Cardiac fibroblast (primary cell): ENCODE measurements around the gene TRA2B.

Source experiments
- DNase-seq, 2 donors: peaks; one replicate each; pipeline versions ENCODE4 v3.0.0 to v3.0.0-alpha.2; 2010; ENCODE audit warnings: low read depth in 2 of 2
- H3K4me3 ChIP-seq, 2 donors: replicated peaks in 1 of 2; 1 replicate in 1 of 2; 2 replicates in 1 of 2; pipeline ENCODE4 v1.5.1; 2011; ENCODE audit warnings: low read depth in 2 of 2, low read length in 2 of 2, mild to moderate bottlenecking in 2 of 2, moderate library complexity in 1 of 2
- TF ChIP-seq, protein P1 (sequence below): IDR thresholded peaks from one replicate; pipeline ENCODE4 v1.5.1; 2011; ENCODE audit warnings: low read depth, mild to moderate bottlenecking, low read length, inconsistent platforms

Gene TRA2B

DNA sequence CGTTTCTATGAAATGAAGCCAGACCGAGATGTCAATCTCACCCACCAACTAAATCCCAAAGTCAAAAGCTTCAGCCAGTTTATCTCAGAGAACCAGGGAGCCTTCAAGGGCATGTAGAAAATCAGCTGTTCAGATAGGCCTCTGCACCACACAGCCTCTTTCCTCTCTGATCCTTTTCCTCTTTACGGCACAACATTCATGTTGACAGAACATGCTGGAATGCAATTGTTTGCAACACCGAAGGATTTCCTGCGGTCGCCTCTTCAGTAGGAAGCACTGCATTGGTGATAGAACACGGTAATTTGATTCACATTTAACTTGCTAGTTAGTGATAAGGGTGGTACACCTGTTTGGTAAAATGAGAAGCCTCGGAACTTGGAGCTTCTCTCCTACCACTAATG, 41.9 kb upstream of the TRA2B start:
- TF ChIP-seq, protein P1, sequence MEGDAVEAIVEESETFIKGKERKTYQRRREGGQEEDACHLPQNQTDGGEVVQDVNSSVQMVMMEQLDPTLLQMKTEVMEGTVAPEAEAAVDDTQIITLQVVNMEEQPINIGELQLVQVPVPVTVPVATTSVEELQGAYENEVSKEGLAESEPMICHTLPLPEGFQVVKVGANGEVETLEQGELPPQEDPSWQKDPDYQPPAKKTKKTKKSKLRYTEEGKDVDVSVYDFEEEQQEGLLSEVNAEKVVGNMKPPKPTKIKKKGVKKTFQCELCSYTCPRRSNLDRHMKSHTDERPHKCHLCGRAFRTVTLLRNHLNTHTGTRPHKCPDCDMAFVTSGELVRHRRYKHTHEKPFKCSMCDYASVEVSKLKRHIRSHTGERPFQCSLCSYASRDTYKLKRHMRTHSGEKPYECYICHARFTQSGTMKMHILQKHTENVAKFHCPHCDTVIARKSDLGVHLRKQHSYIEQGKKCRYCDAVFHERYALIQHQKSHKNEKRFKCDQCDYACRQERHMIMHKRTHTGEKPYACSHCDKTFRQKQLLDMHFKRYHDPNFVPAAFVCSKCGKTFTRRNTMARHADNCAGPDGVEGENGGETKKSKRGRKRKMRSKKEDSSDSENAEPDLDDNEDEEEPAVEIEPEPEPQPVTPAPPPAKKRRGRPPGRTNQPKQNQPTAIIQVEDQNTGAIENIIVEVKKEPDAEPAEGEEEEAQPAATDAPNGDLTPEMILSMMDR, result no peak
- peak; percentile 23 to 50 for DNase-seq
- H3K4me3 ChIP-seq, result no peak overlapping the region

DNA sequence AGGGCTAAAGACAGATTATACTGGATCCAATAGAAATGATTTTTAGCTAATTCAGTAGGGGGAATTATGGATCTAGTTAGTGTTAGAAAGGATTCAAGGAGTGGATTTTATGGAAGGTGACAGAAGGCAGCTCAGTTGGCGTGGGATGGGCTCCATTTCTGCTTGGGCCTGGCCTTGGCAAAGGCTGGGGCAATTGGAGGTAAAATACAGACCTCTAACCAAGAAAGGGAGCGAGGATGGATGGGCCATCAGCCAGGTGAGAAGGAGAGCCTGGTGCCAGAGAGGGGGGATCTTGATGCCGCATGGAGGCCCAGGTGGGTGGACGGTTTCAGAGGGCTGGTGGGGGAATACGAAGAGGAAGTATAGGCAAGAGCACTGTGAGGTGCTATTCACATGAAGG, 40.7 kb upstream of the TRA2B start:
- TF ChIP-seq, protein P1, result no peak
- no peak overlapping the region for H3K4me3 ChIP-seq
- DNase-seq, result no peak

GRCh38 chr3:185977679-185978040, 39.8 kb upstream of the TRA2B start:
- no peak for DNase-seq
- TF ChIP-seq, protein P1, result no peak
- no peak overlapping the region for H3K4me3 ChIP-seq

DNA sequence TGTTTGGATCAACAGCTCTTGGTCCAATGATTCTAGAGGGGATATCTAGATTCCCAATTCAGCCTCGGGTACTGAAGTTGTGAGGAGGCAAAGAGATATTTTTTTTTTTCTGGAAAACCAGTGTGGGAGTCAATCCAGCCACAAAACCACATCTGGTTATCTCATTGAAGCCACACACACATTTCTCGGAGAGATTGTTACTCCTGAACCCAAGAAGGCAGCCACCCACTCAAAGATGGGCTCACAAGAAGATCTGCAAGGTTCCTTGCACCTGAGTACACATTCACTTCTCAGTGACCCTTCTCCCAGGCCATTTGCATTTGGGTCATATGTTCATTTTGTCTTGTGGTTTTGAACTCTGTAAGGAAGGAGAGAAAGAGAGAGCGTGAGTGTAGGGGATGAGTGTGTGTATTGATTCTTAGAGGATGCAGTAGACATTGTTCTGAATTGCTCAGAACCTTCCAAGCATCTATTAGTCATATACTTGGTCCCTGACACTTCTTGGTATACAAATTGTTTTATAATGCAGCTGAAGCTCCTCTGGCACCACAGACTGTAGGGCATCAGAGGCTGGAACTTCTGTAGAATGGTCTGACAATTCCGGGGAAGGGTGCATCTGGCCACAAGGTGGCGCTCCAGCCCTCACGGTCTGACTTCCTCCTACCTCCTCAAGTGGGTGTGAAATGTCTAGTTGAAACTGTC, 39.3 kb upstream of the TRA2B start:
- H3K4me3 ChIP-seq, result no peak overlapping the region
- peak; percentile 79 to 80 for DNase-seq
- TF ChIP-seq, protein P1, result peak; percentile 90

GRCh38 chr3:185976100-185976499, 38.3 kb upstream of the TRA2B start:
- no peak overlapping the region for H3K4me3 ChIP-seq
- TF ChIP-seq, protein P1, result no peak
- no peak for DNase-seq

GRCh38 chr3:185971579-185971978, 33.8 kb upstream of the TRA2B start:
- H3K4me3 ChIP-seq, result no peak overlapping the region
- TF ChIP-seq, protein P1, result no peak
- DNase-seq, result no peak

- H3K4me3 ChIP-seq, result no peak overlapping the region
- no peak for DNase-seq
- TF ChIP-seq, protein P1, result no peak
These were observed 30.4 kb upstream of the TRA2B start for GRCh38 chr3:185968168-185968567.
